Measurements from ENCODE around the gene FGD3. TPM values are rescaled to one million over a fixed set of nuclear protein-coding genes. Genes with fewer than 3 reads are reported as not detected.
"Not testable (repeated sequence)": the region's sequence is repeated elsewhere in the genome, so short reads cannot be mapped to it uniquely, and the experiment has no call there.

Gene FGD3, protein sequence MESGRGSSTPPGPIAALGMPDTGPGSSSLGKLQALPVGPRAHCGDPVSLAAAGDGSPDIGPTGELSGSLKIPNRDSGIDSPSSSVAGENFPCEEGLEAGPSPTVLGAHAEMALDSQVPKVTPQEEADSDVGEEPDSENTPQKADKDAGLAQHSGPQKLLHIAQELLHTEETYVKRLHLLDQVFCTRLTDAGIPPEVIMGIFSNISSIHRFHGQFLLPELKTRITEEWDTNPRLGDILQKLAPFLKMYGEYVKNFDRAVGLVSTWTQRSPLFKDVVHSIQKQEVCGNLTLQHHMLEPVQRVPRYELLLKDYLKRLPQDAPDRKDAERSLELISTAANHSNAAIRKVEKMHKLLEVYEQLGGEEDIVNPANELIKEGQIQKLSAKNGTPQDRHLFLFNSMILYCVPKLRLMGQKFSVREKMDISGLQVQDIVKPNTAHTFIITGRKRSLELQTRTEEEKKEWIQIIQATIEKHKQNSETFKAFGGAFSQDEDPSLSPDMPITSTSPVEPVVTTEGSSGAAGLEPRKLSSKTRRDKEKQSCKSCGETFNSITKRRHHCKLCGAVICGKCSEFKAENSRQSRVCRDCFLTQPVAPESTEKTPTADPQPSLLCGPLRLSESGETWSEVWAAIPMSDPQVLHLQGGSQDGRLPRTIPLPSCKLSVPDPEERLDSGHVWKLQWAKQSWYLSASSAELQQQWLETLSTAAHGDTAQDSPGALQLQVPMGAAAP
- 0.90 TPM for polyA plus RNA-seq (2013, experiment 1 of 2)
- 1.1 TPM for polyA plus RNA-seq (2013, experiment 2 of 2)

DNA sequence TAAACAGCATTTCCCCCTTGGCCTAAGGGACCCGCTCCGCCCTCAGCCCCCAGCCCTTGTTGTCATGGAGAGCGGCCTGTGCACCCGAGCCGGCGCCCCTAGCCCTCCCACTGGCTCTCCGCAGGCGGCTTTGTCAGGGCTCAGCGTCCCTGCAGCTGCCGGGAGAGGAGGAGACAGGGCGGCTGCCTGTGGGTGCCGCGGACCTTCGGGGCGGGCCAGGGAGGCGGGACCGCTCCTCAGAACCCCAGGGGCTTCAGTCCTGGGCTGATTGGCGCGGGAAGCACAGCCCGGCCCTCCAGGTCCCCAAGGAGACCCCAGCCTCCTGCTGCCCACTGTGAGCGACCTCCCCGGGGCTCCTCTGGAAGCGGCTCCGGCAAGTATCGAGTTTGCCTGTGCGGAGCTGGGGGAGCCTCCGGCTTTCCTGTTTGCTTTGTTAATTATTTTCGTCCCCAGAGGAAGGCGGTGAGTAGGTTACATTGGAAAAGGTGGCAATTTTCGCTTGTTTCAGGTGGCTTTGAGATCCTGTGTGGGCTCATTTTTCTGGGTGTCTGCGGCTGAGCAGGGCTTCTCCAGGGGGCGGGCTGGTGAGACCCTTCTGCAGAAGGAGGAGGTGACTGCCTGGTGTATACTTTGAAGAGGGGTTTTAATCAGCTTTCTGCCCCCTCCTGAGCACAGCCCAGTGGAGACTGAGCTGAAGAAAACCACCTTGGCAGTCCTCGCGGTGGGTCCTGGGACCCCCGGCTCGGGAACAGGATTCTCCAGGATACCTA lies at the start of gene FGD3:
Gene FGD3, plus strand, starts transcription at position 256 of the 770 bp plus-strand sequence. CDS start 28,734 bp downstream, outside the sequence.
- Histone ChIP-seq H3K36me3 (ENCODE audit: insufficient read depth, low read length) (no peaks in the 10 kb centered on the region), H3K9ac (ENCODE audit: low read depth, low read length) (peak within 1 kb of the TSS; percentile 52), H3K27me3 (ENCODE audit: insufficient read depth, low read length) (peaks cover 20% of the 10 kb centered on the region), H3K4me1 (ENCODE audit: insufficient read depth, low read length) (peaks cover 3% of the 10 kb centered on the region; the same call in 1 of the 2 replicates), H3K4me3 (ENCODE audit: low read length) (peak within 1 kb of the TSS; percentile 52), H3K9me3 (ENCODE audit: insufficient read depth, low read depth, low read length) (no peaks in the 10 kb centered on the region), H3K27ac (ENCODE audit: low read depth, low read length) (no peak within 1 kb of the TSS)
- WGBS = 9% methylated on average over 36 of the region's 36 CpGs

DNA sequence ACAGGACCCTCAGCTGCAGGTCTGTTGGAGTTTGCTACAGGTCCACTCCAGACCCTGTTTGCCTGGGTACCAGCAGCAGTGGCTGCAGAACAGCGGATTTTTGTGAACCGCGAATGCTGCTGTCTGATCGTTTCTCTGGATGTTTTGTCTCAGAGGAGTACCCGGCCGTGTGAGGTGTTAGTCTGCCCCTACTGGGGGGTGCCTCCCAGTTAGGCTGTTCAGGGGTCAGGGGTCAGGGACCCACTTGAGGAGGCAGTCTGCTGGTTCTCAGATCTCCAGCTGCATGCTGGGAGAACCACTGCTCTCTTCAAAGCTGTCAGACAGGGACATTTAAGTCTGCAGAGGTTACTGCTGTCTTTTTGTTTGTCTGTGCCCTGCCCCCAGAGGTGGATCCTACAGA lies 42.2 kb upstream of the FGD3 start:
- WGBS = 27% methylated on average over 6 of the region's 6 CpGs

DNA sequence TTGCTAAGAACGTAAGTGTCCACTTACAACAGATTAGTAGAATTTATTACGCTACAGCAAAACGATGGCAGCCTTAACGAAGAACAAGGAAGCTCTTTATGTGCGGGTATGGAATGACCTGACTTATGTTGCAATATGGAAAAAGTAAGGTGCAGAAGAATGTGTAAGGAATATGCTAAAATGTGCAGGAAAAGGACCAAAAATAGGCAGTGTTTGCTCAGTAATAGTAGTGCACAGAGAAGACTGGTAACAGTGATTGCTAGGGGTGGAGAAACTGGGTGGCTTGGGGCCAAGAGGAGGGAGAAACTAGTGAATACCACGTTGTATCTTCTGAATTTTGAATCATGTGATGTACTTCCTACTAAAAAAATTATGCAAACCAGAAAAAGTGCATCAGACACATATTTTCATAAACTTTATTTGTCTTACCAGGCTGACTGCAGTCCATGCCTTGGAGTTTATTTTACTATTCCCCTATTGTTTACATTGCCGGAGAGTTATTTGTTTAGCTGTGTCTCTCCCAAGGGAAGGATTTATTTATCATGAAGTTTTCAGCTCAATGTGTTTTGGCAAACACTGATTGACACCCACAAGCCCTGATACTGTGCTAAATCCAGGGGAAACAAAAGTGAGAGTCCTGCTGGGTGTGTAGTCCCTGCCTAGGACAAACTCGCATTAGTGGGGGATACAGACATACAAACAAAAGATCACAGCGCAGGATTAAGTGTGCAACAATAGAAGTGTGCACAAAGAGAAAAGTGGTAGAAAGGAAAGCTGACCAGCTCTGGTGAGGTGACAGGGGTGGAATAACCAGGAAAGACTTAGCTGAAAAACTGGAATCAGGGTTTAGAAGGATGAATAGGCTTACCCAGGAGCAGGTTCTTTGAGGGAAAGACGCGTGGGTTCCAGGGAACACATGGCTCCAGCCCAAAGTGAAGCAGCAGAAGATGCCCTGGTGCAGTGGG lies 35.5 kb upstream of the FGD3 start:
- Histone ChIP-seq H3K4me3 (ENCODE audit: low read length) (no peak overlapping the region), H3K27ac (ENCODE audit: low read depth, low read length) (no peak overlapping the region), H3K4me1 (ENCODE audit: insufficient read depth, low read length) (no peaks in the 10 kb centered on the region), H3K9ac (ENCODE audit: low read depth, low read length) (no peak overlapping the region), H3K9me3 (ENCODE audit: insufficient read depth, low read depth, low read length) (no peaks in the 10 kb centered on the region), H3K27me3 (ENCODE audit: insufficient read depth, low read length) (no peaks in the 10 kb centered on the region; the same call in 1 of the 2 replicates), H3K36me3 (ENCODE audit: insufficient read depth, low read length) (no peaks in the 10 kb centered on the region)
- 88% methylated on average over 10 of the region's 11 CpGs for WGBS

More for the DNA sequence above, 42.2 kb upstream of the FGD3 start:
- H3K4me3 ChIP-seq (ENCODE audit: low read length); H3K27me3 ChIP-seq (ENCODE audit: insufficient read depth, low read length); H3K27ac ChIP-seq (ENCODE audit: low read depth, low read length); H3K9me3 ChIP-seq (ENCODE audit: insufficient read depth, low read depth, low read length); H3K36me3 ChIP-seq (ENCODE audit: insufficient read depth, low read length); H3K9ac ChIP-seq (ENCODE audit: low read depth, low read length); H3K4me1 ChIP-seq (ENCODE audit: insufficient read depth, low read length): not testable (repeated sequence)

DNA sequence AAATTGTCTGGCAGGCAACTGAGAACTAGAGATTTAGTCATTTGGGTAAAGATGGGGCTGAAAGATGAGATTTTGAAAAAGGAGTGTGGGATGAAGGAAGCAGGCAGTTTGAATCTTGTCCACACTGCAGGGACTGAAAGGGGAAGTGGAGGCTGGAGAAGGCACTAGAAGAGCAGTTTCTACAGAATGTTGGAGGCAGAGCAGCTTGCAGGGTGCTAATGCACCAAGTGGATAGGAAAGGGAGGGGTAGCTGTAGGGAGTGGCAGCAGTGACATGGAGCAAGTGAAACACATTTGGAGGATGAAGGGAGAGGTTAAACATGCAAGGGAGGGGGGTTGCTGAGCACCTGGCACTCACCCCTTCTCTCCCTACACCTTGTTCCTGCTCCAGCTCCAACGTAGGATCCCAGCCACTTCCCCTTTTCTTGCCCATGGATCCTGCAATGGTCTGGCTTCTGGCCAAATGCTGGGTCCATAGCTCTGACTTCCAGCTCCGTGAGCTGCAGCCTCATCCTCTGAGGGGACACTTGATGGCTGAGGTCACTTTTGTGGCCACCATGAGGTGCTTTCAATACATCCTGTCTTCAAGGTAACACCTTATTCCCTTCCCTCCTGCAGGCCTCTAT lies 30.0 kb upstream of the FGD3 start:
- 80% methylated on average over 2 of the region's 2 CpGs for WGBS
- H3K4me1 ChIP-seq (ENCODE audit: insufficient read depth, low read length) = no peaks in the 10 kb centered on the region
- no peaks in the 10 kb centered on the region for H3K36me3 ChIP-seq (ENCODE audit: insufficient read depth, low read length)
- H3K27me3 ChIP-seq (ENCODE audit: insufficient read depth, low read length) = no peaks in the 10 kb centered on the region
- H3K27ac ChIP-seq (ENCODE audit: low read depth, low read length) = no peak overlapping the region
- H3K9ac ChIP-seq (ENCODE audit: low read depth, low read length) = no peak overlapping the region
- no peak overlapping the region for H3K4me3 ChIP-seq (ENCODE audit: low read length)
- H3K9me3 ChIP-seq (ENCODE audit: insufficient read depth, low read depth, low read length) = no peaks in the 10 kb centered on the region

DNA sequence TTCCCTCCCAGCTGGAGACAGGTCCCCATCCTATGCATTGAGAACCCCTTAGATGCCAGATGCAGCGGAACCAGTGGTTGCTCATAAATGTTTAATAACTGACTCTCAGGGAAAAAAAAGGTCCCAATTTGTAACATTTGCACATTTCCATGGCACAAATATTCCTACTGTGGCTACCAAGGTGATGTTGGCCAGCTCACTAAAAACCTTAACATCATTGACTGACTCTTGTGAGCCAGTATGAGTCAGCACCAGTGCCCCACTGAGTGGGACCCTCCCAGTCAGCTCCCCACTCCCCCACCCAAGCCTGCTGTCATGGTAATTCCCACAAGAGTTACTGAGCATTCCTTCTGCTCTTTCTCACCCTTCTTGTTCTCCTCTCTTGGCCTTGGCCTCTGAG lies 26.9 kb upstream of the FGD3 start:
- 96% methylated on average over 1 of the region's 1 CpG for WGBS
- Histone ChIP-seq H3K9ac (ENCODE audit: low read depth, low read length) (no peak overlapping the region), H3K4me1 (ENCODE audit: insufficient read depth, low read length) (no peaks in the 10 kb centered on the region), H3K4me3 (ENCODE audit: low read length) (no peak overlapping the region), H3K27me3 (ENCODE audit: insufficient read depth, low read length) (no peaks in the 10 kb centered on the region), H3K36me3 (ENCODE audit: insufficient read depth, low read length) (no peaks in the 10 kb centered on the region), H3K9me3 (ENCODE audit: insufficient read depth, low read depth, low read length) (no peaks in the 10 kb centered on the region), H3K27ac (ENCODE audit: low read depth, low read length) (no peak overlapping the region)

DNA sequence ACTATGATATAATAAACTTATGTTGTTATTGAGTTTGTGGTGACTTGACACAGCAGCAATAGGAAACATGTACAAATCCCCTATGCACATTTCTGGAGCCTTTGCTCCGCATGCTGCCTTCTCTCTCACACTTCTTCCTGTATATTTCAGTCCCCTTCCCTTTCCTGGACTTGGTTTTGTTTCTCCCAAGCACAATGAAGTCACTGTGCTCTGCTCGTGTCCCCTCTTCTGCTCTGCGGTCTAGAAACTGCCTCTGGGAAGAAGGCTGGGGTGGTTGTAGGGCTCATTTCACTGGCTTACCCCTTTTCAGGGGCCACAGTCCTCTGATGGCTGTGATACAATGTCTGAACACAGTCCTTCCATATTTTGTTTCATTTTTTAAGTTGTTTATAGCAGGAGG lies 15.7 kb upstream of the FGD3 start:
- no peaks in the 10 kb centered on the region for H3K27me3 ChIP-seq (ENCODE audit: insufficient read depth, low read length)
- H3K36me3 ChIP-seq (ENCODE audit: insufficient read depth, low read length) = no peaks in the 10 kb centered on the region
- no peak overlapping the region for H3K4me3 ChIP-seq (ENCODE audit: low read length)
- no peaks in the 10 kb centered on the region for H3K9me3 ChIP-seq (ENCODE audit: insufficient read depth, low read depth, low read length)
- H3K9ac ChIP-seq (ENCODE audit: low read depth, low read length) = no peak overlapping the region
- 92% methylated on average over 3 of the region's 3 CpGs for WGBS
- no peaks in the 10 kb centered on the region for H3K4me1 ChIP-seq (ENCODE audit: insufficient read depth, low read length)
- no peak overlapping the region for H3K27ac ChIP-seq (ENCODE audit: low read depth, low read length)

DNA sequence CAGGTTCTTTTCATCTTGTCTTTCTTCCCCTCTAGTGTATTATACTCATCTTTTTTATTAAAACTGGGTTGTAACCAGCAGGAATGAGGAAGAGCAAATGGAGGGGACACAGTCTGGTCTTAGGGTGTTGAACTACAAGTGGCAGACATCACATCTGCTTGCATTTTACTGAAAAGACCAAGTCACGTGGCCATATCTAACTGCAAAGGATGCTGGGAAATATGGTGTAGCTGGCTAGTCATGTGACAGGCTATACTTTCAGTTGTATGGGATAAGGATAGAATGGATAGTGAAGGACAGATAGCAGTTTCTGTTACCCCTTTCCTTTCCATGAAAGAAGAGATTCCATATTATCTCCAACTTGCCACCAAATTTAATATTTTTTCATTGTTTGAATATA lies 13.0 kb upstream of the FGD3 start:
- Histone ChIP-seq H3K27me3 (ENCODE audit: insufficient read depth, low read length) (no peaks in the 10 kb centered on the region), H3K27ac (ENCODE audit: low read depth, low read length) (no peak overlapping the region), H3K4me3 (ENCODE audit: low read length) (no peak overlapping the region), H3K4me1 (ENCODE audit: insufficient read depth, low read length) (no peaks in the 10 kb centered on the region), H3K9ac (ENCODE audit: low read depth, low read length) (no peak overlapping the region), H3K9me3 (ENCODE audit: insufficient read depth, low read depth, low read length) (no peaks in the 10 kb centered on the region), H3K36me3 (ENCODE audit: insufficient read depth, low read length) (no peaks in the 10 kb centered on the region)
- WGBS = 96% methylated on average over 1 of the region's 1 CpG

DNA sequence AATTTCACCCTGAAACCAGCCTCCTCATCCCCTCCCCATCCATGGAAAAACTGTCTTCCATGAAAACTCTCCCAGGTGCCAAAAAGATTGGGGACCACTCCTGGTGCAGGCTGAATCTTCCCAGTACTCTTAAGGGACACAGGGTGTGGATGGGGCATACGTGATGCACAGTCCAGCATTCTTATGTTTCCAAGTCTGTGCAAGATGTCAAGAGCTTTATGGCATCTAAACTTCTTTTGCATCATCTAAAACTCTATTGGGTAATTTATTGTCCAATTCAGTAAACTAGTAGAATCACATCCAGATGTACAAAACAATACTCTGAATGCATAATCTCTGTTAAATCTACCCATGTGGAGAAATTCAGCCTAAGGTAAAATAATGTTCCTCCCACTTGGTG lies 9.3 kb upstream of the FGD3 start:
- H3K9me3 ChIP-seq (ENCODE audit: insufficient read depth, low read depth, low read length) = no peaks in the 10 kb centered on the region
- WGBS = 95% methylated on average over 1 of the region's 1 CpG

DNA sequence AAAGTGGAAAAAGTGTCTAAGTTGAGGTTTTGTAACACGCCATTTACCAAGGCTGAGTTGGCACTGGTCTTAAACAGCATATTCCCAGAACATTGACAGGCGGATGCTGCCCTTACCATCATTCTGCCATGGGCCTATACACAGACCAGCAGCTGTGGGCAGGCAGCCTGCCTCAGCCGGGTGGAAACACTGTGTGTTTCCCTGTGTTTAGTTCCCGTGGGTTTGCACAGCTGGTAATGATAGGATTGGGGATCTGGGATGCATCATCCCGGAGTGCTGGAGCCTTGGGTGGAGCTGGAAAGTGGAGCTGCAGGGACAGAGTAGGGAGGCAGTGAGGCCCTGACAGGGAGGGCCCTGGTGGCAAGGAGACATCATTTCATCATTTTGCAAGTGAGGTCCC lies 5.5 kb upstream of the FGD3 start:
- H3K9me3 ChIP-seq (ENCODE audit: insufficient read depth, low read depth, low read length) = no peaks in the 10 kb centered on the region
- no peak overlapping the region for H3K9ac ChIP-seq (ENCODE audit: low read depth, low read length)
- H3K4me3 ChIP-seq (ENCODE audit: low read length) = no peak overlapping the region
- H3K27ac ChIP-seq (ENCODE audit: low read depth, low read length) = no peak overlapping the region
- no peaks in the 10 kb centered on the region for H3K4me1 ChIP-seq (ENCODE audit: insufficient read depth, low read length)
- H3K36me3 ChIP-seq (ENCODE audit: insufficient read depth, low read length) = no peaks in the 10 kb centered on the region
- peaks cover 2% of the 10 kb centered on the region; the same call in 1 of the 2 replicates for H3K27me3 ChIP-seq (ENCODE audit: insufficient read depth, low read length)
- WGBS = 70% methylated on average over 5 of the region's 5 CpGs

More for the DNA sequence above, 9.3 kb upstream of the FGD3 start:
- H3K27me3 ChIP-seq (ENCODE audit: insufficient read depth, low read length) = no peaks in the 10 kb centered on the region
- H3K4me3 ChIP-seq (ENCODE audit: low read length) = no peak overlapping the region
- no peaks in the 10 kb centered on the region for H3K4me1 ChIP-seq (ENCODE audit: insufficient read depth, low read length)
- H3K9ac ChIP-seq (ENCODE audit: low read depth, low read length) = no peak overlapping the region
- H3K27ac ChIP-seq (ENCODE audit: low read depth, low read length) = no peak overlapping the region
- H3K36me3 ChIP-seq (ENCODE audit: insufficient read depth, low read length) = no peaks in the 10 kb centered on the region
